Right lobe of liver (tissue), 6 donors: ENCODE results near the gene FAM24A. TPM values are rescaled to one million over a fixed set of nuclear protein-coding genes. Genes with fewer than 3 reads are reported as not detected.

ENCODE experiments used
- ATAC-seq, 4 donors: fragments of 200-7000 bp; cut with Tn5 transposase; one replicate each; pipeline ENCODE4 v1.9.1; 2020; ENCODE audit warnings: mild to moderate bottlenecking in 4 of 4, moderate library complexity in 4 of 4
- DNase-seq, 3 donors: peaks; one replicate each; pipeline ENCODE4 v3.0.0-alpha.2; 2020
- H3K27ac ChIP-seq, 3 donors: fragments of 200-600 bp; one replicate each; pipeline ENCODE4 v1.8.0; 2022
- H3K27me3 ChIP-seq, 2 donors: fragments of 200-600 bp; one replicate each; pipeline ENCODE4 v1.8.0; 2022
- H3K36me3 ChIP-seq, 4 donors: fragments of 200-600 bp; sonication (generic) in 1 of 4; one replicate each; pipeline versions ENCODE4 v1.5.1 to v1.8.0; 2017 to 2022; ENCODE audit warnings: control low read depth in 1 of 4
- H3K4me1 ChIP-seq, 4 donors: fragments of 200-600 bp; sonication (generic) in 1 of 4; one replicate each; pipeline versions ENCODE4 v1.5.1 to v1.8.0; 2017 to 2022; ENCODE audit warnings: control low read depth in 1 of 4
- H3K4me3 ChIP-seq, 3 donors: fragments of 200-600 bp; one replicate each; pipeline ENCODE4 v1.8.0; 2022
- H3K9me3 ChIP-seq, 4 donors: fragments of 200-600 bp; sonication (generic) in 1 of 4; one replicate each; pipeline versions ENCODE4 v1.5.1 to v1.8.0; 2017 to 2022; ENCODE audit warnings: control low read depth in 1 of 4
- POLR2A ChIP-seq: fragments of 450-650 bp; IDR thresholded peaks from one replicate; pipeline ENCODE4 v1.6.1; 2017; ENCODE audit warnings: antibody characterized with exemption, mild to moderate bottlenecking
- WGBS: methylation state at CpG from one replicate; pipeline ENCODE4 v1.1.6; 2018; ENCODE audit warnings: low coverage, low lambda C conversion rate; ENCODE audit not compliant: insufficient coverage; ENCODE audit errors: missing lambda C conversion rate; 5-methylcytosine and 5-hydroxymethylcytosine counted together
- intact Hi-C, 2 donors: fragments of 100-400 bp; cut with DNase I; formaldehyde crosslinking; loops; one replicate each; pipeline versions ENCODE4 v1.11.2 to v1.14.1; 2022
- total RNA-seq, 6 experiments: library from RNA; depleted of rRNA in 2 of 6; stranded (reverse); fragments of >200 nt in 2 of 6; fragmentation: NEBNext Ultra II Directional in 3 of 6; extraction: Animal tissue kit (Norgen Biotek cat#: 25700) in 3 of 6; gene quantifications; one replicate each; pipeline versions ENCODE4 v1.1.0 to v1.2.4, GENCODE V29; 2016 to 2023
- TF ChIP-seq, protein P1 (sequence below), 4 donors: fragments of 200-600 bp in 3 of 4; fragments of 450-650 bp in 1 of 4; IDR thresholded peaks; one replicate each; pipeline versions ENCODE4 v1.5.1 to v1.8.0; 2016 to 2022; ENCODE audit warnings: antibody characterized with exemption in 4 of 4, mild to moderate bottlenecking in 2 of 4
- donor health status: DM: no; HTN: yes; CAD: no.
- donor health status: DM: no; HTN: no; CAD: no.
- donor health status: DM: no; HTN: no; CAD: no.
- donor health status: DM: no; HTN: yes; CAD: no.
- donor health status: DM: no; HTN: yes; CAD: no.

Gene FAM24A
- total RNA-seq, 6 experiments from 2014 or later, result not detected

DNA sequence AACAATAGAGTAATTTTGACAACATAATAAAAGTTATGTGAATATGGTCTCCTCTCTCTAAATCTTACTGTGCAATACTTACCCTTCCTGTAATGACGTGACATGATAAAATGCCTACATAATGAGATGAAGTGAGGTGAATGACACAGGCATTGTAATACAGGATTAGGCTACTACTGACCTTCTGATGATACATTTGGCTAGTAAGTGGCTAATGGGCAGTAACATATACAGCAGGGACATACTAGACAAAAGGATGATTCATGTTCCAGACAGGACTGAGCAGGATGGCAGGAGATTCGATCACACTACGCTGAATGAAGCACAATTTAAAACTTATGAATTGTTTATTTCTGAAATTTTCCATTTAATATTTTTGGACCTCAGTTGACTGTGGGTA, 38.9 kb downstream of the FAM24A start:
- peaks cover 0 to 11% (median 4%) of the 10 kb centered on the region in 4 donors for H3K36me3 ChIP-seq
- H3K4me1 ChIP-seq, result peaks cover 0 to 10% (median 0%) of the 10 kb centered on the region in 4 donors
- no peaks in the 10 kb centered on the region for H3K9me3 ChIP-seq
- WGBS, result 97% methylated on average over 3 of the region's 3 CpGs
- intact Hi-C loops, result no loop called here
- no peak overlapping the region for H3K27ac ChIP-seq
- no peaks in the 10 kb centered on the region for H3K27me3 ChIP-seq
- TF ChIP-seq POLR2A, result no peak
- TF ChIP-seq, protein P1, sequence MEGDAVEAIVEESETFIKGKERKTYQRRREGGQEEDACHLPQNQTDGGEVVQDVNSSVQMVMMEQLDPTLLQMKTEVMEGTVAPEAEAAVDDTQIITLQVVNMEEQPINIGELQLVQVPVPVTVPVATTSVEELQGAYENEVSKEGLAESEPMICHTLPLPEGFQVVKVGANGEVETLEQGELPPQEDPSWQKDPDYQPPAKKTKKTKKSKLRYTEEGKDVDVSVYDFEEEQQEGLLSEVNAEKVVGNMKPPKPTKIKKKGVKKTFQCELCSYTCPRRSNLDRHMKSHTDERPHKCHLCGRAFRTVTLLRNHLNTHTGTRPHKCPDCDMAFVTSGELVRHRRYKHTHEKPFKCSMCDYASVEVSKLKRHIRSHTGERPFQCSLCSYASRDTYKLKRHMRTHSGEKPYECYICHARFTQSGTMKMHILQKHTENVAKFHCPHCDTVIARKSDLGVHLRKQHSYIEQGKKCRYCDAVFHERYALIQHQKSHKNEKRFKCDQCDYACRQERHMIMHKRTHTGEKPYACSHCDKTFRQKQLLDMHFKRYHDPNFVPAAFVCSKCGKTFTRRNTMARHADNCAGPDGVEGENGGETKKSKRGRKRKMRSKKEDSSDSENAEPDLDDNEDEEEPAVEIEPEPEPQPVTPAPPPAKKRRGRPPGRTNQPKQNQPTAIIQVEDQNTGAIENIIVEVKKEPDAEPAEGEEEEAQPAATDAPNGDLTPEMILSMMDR (IDR thresholded peaks at IDR 0.05), result no peak
- DNase-seq (no peak), ATAC-seq (no peak)
- H3K4me3 ChIP-seq, result no peak overlapping the region

DNA sequence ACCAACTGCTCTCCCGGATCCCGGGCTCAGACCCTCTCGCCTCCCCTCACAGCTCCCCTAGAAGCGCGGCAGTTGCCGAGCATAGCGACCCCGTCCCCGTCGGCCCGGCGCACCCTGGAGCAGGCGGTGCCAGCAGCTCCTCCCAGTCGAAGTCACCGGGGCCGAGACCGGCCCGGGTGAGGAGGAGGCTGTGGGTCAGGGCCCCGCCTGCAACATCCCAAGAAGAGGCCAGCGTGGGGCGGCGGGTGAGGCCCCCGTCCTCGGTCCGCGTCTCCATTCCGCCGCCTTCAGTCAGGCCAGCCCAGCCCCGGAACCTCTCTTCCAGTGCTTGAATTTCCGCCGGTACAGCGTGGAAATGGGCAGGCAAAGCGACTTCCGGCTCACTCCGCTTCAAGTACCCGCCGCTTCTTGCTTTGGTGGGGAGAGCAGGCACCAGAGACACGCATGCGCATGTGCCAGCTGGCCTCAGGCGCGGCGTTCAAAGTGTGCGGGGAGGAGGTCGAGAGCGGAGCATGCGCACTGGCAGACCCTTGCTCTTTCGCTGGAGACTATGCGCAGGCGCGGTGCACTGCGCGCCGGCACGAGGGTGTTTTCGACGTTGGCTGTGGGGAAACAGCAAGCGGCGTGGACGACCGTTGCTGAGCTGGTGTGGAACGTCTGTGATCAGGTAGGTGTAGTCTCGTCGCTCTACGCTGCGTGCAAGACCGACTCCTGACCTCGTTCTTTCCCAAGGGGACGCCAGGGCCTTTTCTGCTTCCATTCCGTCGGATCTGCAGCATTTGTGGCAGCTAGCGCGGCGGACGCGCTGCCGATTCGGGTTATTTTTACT, 43.7 kb downstream of the FAM24A start, which contains the start of gene C10orf88:
Gene C10orf88 (minus strand): TSS at position 326 of the 829 bp plus-strand sequence. CDS start 49 bp downstream, at position 277.
- H3K4me1 ChIP-seq, result peaks cover 0 to 13% (median 0%) of the 10 kb centered on the region in 4 donors
- no peaks in the 10 kb centered on the region for H3K9me3 ChIP-seq
- no peaks in the 10 kb centered on the region for H3K27me3 ChIP-seq
- TF ChIP-seq POLR2A, result peak; percentile 48
- TF ChIP-seq, protein P1 (IDR thresholded peaks at IDR 0.05), result no peak
- peak within 1 kb of the TSS; percentile 43 to 66 (median 64) for H3K27ac ChIP-seq
- 4% methylated on average over 19 of the region's 77 CpGs for WGBS
- ATAC-seq (peak; percentile 98 to 99 (median 98)), DNase-seq (peak; percentile 96 to 99 (median 98))
- intact Hi-C loops, result no loop called here
- peak within 1 kb of the TSS; percentile 82 to 90 (median 90) for H3K4me3 ChIP-seq
- peaks cover 0 to 8% (median 0%) of the 10 kb centered on the region in 4 donors for H3K36me3 ChIP-seq

DNA sequence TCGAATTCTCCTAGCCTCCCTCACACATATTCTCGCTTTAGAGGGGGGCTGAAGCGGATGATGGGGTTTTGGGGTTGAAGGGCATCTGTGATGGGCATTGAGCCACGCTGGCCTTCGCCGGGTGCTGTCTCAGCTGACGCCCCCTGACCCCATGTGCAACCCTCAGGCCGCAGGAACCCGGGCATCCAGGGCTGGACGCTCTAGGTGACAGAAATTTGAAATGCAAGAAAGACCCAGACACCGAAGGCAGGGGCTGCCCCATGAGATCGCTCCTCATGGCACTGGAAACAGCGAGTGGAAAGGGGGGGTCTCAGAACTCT, 44.3 kb downstream of the FAM24A start:
- H3K27me3 ChIP-seq, result no peaks in the 10 kb centered on the region
- no peaks in the 10 kb centered on the region for H3K9me3 ChIP-seq
- peak in 1 of 3 donors; percentile 57 for DNase-seq
- ATAC-seq, result no peak
- WGBS, result 74% methylated on average over 9 of the region's 13 CpGs
- intact Hi-C loops, result no loop called here
- H3K4me3 ChIP-seq, result peak overlapping the region in 2 of 3 donors; percentile 82 to 90
- TF ChIP-seq, protein P1 (IDR thresholded peaks at IDR 0.05), result no peak
- no peak for TF ChIP-seq POLR2A
- H3K4me1 ChIP-seq, result peaks cover 0 to 13% (median 0%) of the 10 kb centered on the region in 4 donors
- H3K36me3 ChIP-seq, result peaks cover 0 to 2% (median 0%) of the 10 kb centered on the region in 4 donors
- H3K27ac ChIP-seq, result no peak overlapping the region

DNA sequence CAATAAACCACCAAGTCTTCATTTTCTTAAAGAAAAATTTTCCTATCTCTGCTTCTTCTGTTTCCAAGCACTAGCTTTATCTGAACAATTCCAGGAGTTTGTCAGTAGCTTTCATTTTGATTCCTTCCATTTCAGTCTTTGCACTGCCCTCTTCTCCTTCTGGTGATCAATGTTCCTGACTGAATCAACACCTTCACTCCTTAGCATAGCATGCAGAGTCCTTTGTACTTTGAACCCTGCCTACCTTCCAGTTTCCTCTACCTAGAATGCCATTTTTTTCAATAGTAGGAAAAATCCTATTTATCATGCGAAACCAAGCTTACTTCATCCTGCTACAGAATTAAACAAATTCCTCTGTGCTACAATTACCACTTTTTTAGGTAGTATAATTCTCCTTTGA, 45.5 kb downstream of the FAM24A start:
- Histone ChIP-seq H3K27me3 (no peaks in the 10 kb centered on the region), H3K9me3 (no peaks in the 10 kb centered on the region), H3K4me3 (no peak overlapping the region), H3K27ac (no peak overlapping the region), H3K36me3 (no peaks in the 10 kb centered on the region), H3K4me1 (peaks cover 0 to 13% (median 0%) of the 10 kb centered on the region in 4 donors)
- no peak for DNase-seq
- TF ChIP-seq, protein P1 (IDR thresholded peaks at IDR 0.05), result no peak
- TF ChIP-seq POLR2A, result no peak
- no peak for ATAC-seq
- WGBS, result 100% methylated on average over 1 of the region's 1 CpG
- intact Hi-C loops, result no loop called here
